ENCODE data around the gene SLC30A2. TPM values are rescaled to one million over a fixed set of nuclear protein-coding genes. Genes with fewer than 3 reads are reported as not detected.
A peak's percentile ranks its signal among the peaks of the same experiment; 100 is the strongest.

The SLC30A2 gene
- total and polyA plus RNA-seq, 9 of the 15 experiments (the other 6 are each of a cell fraction or from before 2014, with no cell fraction given): 0.01 to 0.18 (median 0.06) TPM; not detected in 3

DNA sequence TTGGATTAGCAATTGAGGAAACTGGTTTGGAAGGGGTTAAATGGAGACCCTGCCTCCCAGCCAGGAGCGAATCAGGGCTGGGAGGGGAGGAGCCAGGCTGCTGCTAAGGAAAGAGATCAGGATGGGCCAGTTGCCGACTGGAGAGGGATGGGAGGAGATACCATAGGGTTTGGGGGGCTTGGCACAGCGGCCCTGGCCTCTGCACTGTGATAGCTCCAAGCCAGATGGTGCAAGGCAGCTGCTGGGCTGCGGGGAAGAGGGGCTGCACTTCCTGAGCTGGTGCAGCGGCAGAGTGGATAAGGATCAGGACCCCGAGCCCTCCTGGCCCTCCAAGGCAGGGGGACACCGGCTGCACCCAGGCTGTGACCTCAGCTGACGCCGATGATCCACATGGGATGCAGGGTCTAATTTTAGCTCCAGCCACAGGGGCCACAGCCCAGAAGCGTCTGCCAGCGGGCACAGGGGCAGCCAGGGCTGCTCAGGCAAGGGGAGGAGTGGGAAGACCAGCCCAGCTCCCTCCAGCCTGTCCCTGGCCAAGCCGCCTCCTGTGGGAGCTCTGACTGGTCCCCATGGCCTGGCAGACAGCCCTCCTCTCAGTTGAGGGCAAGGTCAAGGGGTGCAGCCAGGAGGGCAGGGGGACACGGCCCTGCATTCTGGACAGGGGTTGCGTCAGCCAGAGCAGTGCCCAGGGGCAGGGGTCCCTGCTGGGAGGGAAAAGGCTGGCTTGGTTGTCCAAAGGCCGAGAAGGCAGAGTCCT is 24.1 kb downstream of the SLC30A2 start, which contains the start of gene EXTL1:
EXTL1 (plus strand) TSS at position 129 of the 757 bp plus-strand sequence. CDS start 872 bp downstream, outside the sequence.
- Histone ChIP-seq H3K9me3 (replicated peaks; ENCODE audit: control insufficient read depth, insufficient read depth, low read depth, low read length) (no peaks in the 10 kb centered on the region), H3K9ac (ENCODE audit: insufficient read depth in 1 of 2, low read depth in 2 of 2, low read length in 2 of 2) (peak within 1 kb of the TSS in 1 of 2 experiments; percentile 57; a peak in 2 of 4 replicates), H3K36me3 (ENCODE audit: control insufficient read depth, insufficient read depth, low read length) (no peaks in the 10 kb centered on the region), H3K4me3 (no peak within 1 kb of the TSS), H3K27ac (ENCODE audit: extremely low read depth, low read depth, low read length) (no peak within 1 kb of the TSS), H2AFZ (ENCODE audit: low read depth, low read length) (no peak within 1 kb of the TSS), H3K27me3 (ENCODE audit: control insufficient read depth in 2 of 2, insufficient read depth in 2 of 2, low read length in 2 of 2) (no peaks in the 10 kb centered on the region), H3K79me2 (ENCODE audit: control insufficient read depth, insufficient read depth, low read length) (no peaks in the 10 kb centered on the region), H3K4me1 (replicated peaks in 1 of 2; ENCODE audit: control insufficient read depth in 2 of 2, insufficient read depth in 2 of 2, low read length in 2 of 2) (peaks cover 6 to 27% of the 10 kb centered on the region in 2 experiments), H4K20me1 (replicated peaks; ENCODE audit: control insufficient read depth, insufficient read depth, low read length) (no peaks in the 10 kb centered on the region), H3K9me1 (ENCODE audit: control insufficient read depth, insufficient read depth, low read length) (no peaks in the 10 kb centered on the region), H3K4me2 (ENCODE audit: insufficient read depth, low read length) (no peak within 1 kb of the TSS)
- in situ Hi-C loops (cut with MboI): no loop called here
- no TSS peak for BruUV-seq (replicated peaks)
- intact Hi-C loops (cut with micrococcal nuclease): no loop called here
- CTCF ChIA-PET (ENCODE audit: low intra/inter-chr PET ratio): no interaction called here
- 35% methylated on average over 15 of the region's 15 CpGs for WGBS (ENCODE audit: insufficient coverage, low coverage, missing lambda C conversion rate)
- POLR2A ChIA-PET: interaction anchor here (0.5 to 1.9 kb wide), 10 partner anchors 7 to 1052 kb away, joined by 3 to 9 read pairs (median 4); no protein-coding TSS in a partner anchor
- TF ChIP-seq RBM22 (IDR thresholded peaks at IDR 0.05; ENCODE audit: low read depth, low read length, poor library complexity, severe bottlenecking): no peak
- TF ChIP-seq, protein P1, sequence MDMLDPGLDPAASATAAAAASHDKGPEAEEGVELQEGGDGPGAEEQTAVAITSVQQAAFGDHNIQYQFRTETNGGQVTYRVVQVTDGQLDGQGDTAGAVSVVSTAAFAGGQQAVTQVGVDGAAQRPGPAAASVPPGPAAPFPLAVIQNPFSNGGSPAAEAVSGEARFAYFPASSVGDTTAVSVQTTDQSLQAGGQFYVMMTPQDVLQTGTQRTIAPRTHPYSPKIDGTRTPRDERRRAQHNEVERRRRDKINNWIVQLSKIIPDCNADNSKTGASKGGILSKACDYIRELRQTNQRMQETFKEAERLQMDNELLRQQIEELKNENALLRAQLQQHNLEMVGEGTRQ (CRISPR knock-in tag; IDR thresholded peaks at IDR 0.05): no peak
- TF ChIP-seq BRF1 (IDR thresholded peaks at IDR 0.05; ENCODE audit: borderline replicate concordance, extremely low read depth, insufficient read length): no peak
- no peak for TF ChIP-seq MAFF (IDR thresholded peaks at IDR 0.05; ENCODE audit: low read length)
- TF ChIP-seq ELF2 (CRISPR knock-in tag; IDR thresholded peaks at IDR 0.05): no peak
- TF ChIP-seq PRPF4 (IDR thresholded peaks at IDR 0.05; ENCODE audit: insufficient read depth, low read depth, low read length, poor library complexity, severe bottlenecking): no peak
- TF ChIP-seq ZBTB7A (IDR thresholded peaks at IDR 0.05; ENCODE audit: borderline replicate concordance, control insufficient read depth, low read depth, low read length): 0 out of 2 replicates have a peak, but pooled peaks have one; percentile 31
- 0 out of 2 replicates have a peak, but pooled peaks have one; percentile 18 for TF ChIP-seq RBFOX2 (IDR thresholded peaks at IDR 0.05; ENCODE audit: low read depth, low read length)
- TF ChIP-seq, protein P2, sequence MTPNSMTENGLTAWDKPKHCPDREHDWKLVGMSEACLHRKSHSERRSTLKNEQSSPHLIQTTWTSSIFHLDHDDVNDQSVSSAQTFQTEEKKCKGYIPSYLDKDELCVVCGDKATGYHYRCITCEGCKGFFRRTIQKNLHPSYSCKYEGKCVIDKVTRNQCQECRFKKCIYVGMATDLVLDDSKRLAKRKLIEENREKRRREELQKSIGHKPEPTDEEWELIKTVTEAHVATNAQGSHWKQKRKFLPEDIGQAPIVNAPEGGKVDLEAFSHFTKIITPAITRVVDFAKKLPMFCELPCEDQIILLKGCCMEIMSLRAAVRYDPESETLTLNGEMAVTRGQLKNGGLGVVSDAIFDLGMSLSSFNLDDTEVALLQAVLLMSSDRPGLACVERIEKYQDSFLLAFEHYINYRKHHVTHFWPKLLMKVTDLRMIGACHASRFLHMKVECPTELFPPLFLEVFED (CRISPR knock-in tag; conservative IDR thresholded peaks at IDR 0.05): no peak
- TF ChIP-seq RBM39 (optimal IDR thresholded peaks at IDR 0.05; ENCODE audit: low read depth, low read length): no peak
- no peak for TF ChIP-seq KLF1 (tag; IDR thresholded peaks at IDR 0.05)
- no peak for TF ChIP-seq SIN3A (IDR thresholded peaks at IDR 0.05; ENCODE audit: borderline replicate concordance in 2 of 2, control insufficient read depth in 1 of 2, low read depth in 2 of 2, low read length in 2 of 2)
- no peak for TF ChIP-seq ZNF766 (CRISPR knock-in tag; conservative IDR thresholded peaks at IDR 0.05)
- TF ChIP-seq FIP1L1 (IDR thresholded peaks at IDR 0.05; ENCODE audit: low read depth, low read length, poor library complexity, severe bottlenecking): peak; percentile 28
- TF ChIP-seq ZNF217 (CRISPR knock-in tag; IDR thresholded peaks at IDR 0.05): no peak
- TF ChIP-seq CBFA2T3 (IDR thresholded peaks at IDR 0.05): 0 out of 2 replicates have a peak, but pooled peaks have one; percentile 1
- TF ChIP-seq E2F3 (CRISPR knock-in tag; IDR thresholded peaks at IDR 0.05): no peak
- DNase-seq (ENCODE audit: extremely low read depth in 1 of 4, low spot score in 3 of 4) (no peak), FAIRE-seq (peak; percentile 85), ATAC-seq (peak; percentile 65)
